B cell (primary cell): Measurements from ENCODE around the gene FURIN. TPM values are rescaled to one million over a fixed set of nuclear protein-coding genes. Genes with fewer than 3 reads are reported as not detected.

Experiments used
- ATAC-seq: fragments of 200-7000 bp; cut with Tn5 transposase; one replicate; pipeline ENCODE4 v1.10.0; 2021; ENCODE audit warnings: low read depth, mild to moderate bottlenecking, moderate number of reproducible peaks, moderate library complexity
- CTCF ChIA-PET: fragments of 350-600 bp; sonication (Branson Sonifier 250); formaldehyde crosslinking; loops from one replicate; lab custom pipeline; 2021; ENCODE audit warnings: antibody characterized with exemption, inconsistent platforms; lab: Charles Lee
- POLR2A ChIA-PET: fragments of 350-600 bp; sonication (Branson Sonifier 250); formaldehyde crosslinking; loops from one replicate; lab custom pipeline; 2021; ENCODE audit warnings: antibody characterized with exemption; lab: Charles Lee
- DNase-seq: peaks from one replicate; pipeline ENCODE4 v3.0.0; 2013
- H2AFZ ChIP-seq: 2 replicates; pipeline ENCODE4 v1.6.1; 2012; ENCODE audit warnings: mild to moderate bottlenecking, low read depth, low read length; ENCODE audit not compliant: insufficient read depth, poor library complexity, severe bottlenecking
- H3K27ac ChIP-seq, 2 donors: 1 replicate in 1 of 2; 2 replicates in 1 of 2; pipeline ENCODE4 v1.5.1; 2012 to 2013; ENCODE audit warnings: low read length in 2 of 2, mild to moderate bottlenecking in 2 of 2, moderate library complexity in 1 of 2
- H3K27me3 ChIP-seq, 4 experiments: fragments of 200-600 bp in 1 of 4; sonication (generic) in 1 of 4; replicated peaks in 1 of 4; 1 replicate in 2 of 4; 2 replicates in 2 of 4; pipeline versions ENCODE4 v1.6.1 to v1.7.0; 2013 to 2016; ENCODE audit warnings: low read length in 3 of 4, mild to moderate bottlenecking in 2 of 4, mixed read lengths in 1 of 4, moderate library complexity in 1 of 4; ENCODE audit not compliant: insufficient read depth in 4 of 4, control insufficient read depth in 3 of 4; ENCODE audit errors: control extremely low read depth in 1 of 4
- H3K36me3 ChIP-seq, 2 experiments: replicated peaks in 1 of 2; 1 replicate in 1 of 2; 2 replicates in 1 of 2; pipeline versions ENCODE4 v1.6.1 to v1.7.1; 2013; ENCODE audit warnings: low read length in 1 of 2; ENCODE audit not compliant: insufficient read depth in 2 of 2, control insufficient read depth in 1 of 2; ENCODE audit errors: control extremely low read depth in 1 of 2, extremely low read depth in 1 of 2
- H3K4me1 ChIP-seq, 2 donors: fragments of 200-600 bp in 1 of 2; sonication (generic) in 1 of 2; 1 replicate in 1 of 2; 2 replicates in 1 of 2; pipeline versions ENCODE4 v1.5.1 to v1.6.1; 2013 to 2017; ENCODE audit warnings: low read length in 2 of 2; ENCODE audit not compliant: control insufficient read depth in 2 of 2, insufficient read depth in 2 of 2
- H3K4me2 ChIP-seq: replicated peaks from 2 replicates; pipeline ENCODE3; 2012; ENCODE audit warnings: mild to moderate bottlenecking, low read depth, low read length; ENCODE audit not compliant: poor library complexity, severe bottlenecking
- H3K4me3 ChIP-seq, 5 experiments: fragments of 200-600 bp in 1 of 5; sonication (generic) in 1 of 5; 1 replicate in 3 of 5; 2 replicates in 2 of 5; pipeline versions ENCODE4 v1.5.1 to v1.7.0; 2011 to 2016; ENCODE audit warnings: low read length in 4 of 5, mild to moderate bottlenecking in 4 of 5, low read depth in 2 of 5, control low read depth in 1 of 5, moderate library complexity in 1 of 5; ENCODE audit not compliant: insufficient read depth in 1 of 5; ENCODE audit errors: control extremely low read depth in 1 of 5, extremely low read depth in 1 of 5
- H3K79me2 ChIP-seq: fragments of 200-600 bp; sonication (generic); one replicate; pipeline ENCODE4 v1.6.0; 2016; ENCODE audit warnings: low read length; ENCODE audit not compliant: control insufficient read depth, insufficient read depth
- H3K9ac ChIP-seq: fragments of 200-600 bp; sonication (generic); 2 replicates; pipeline ENCODE4 v1.6.1; 2017; ENCODE audit warnings: mild to moderate bottlenecking, low read length, moderate library complexity
- H3K9me3 ChIP-seq, 3 donors: one replicate each; pipeline versions ENCODE4 v1.6.1 to v1.7.1; 2013; ENCODE audit warnings: low read length in 2 of 3; ENCODE audit not compliant: control insufficient read depth in 2 of 3, insufficient read depth in 1 of 3; ENCODE audit errors: control extremely low read depth in 1 of 3
- H4K20me1 ChIP-seq: 2 replicates; pipeline ENCODE4 v1.6.0; 2012; ENCODE audit warnings: mild to moderate bottlenecking, low read length; ENCODE audit not compliant: insufficient read depth, control insufficient read depth, poor library complexity, severe bottlenecking
- H3K27ac Mint-ChIP-seq: one replicate; pipeline ENCODE4 v1.8.0; 2021; ENCODE audit warnings: mixed read lengths
- H3K27me3 Mint-ChIP-seq: one replicate; pipeline ENCODE4 v1.8.0; 2021; ENCODE audit warnings: mixed read lengths
- H3K4me1 Mint-ChIP-seq: one replicate; pipeline ENCODE4 v1.8.0; 2021; ENCODE audit warnings: mixed read lengths
- H3K4me3 Mint-ChIP-seq: one replicate; pipeline ENCODE4 v1.8.0; 2021; ENCODE audit warnings: mixed read lengths
- H3K9me3 Mint-ChIP-seq: one replicate; pipeline ENCODE4 v1.8.0; 2022; ENCODE audit warnings: mixed read lengths; ENCODE audit not compliant: insufficient read depth
- EZH2 ChIP-seq: IDR thresholded peaks from 2 replicates; pipeline ENCODE4 v1.6.1; 2012; ENCODE audit warnings: borderline replicate concordance, low read depth, mild to moderate bottlenecking, moderate library complexity, low read length; ENCODE audit not compliant: insufficient read depth, poor library complexity, severe bottlenecking
- WGBS: methylation state at CpG from one replicate; pipeline ENCODE4 v1.1.5; 2013; ENCODE audit warnings: missing lambda C conversion rate; ENCODE audit not compliant: insufficient coverage; 5-methylcytosine and 5-hydroxymethylcytosine counted together
- intact Hi-C: fragments of 100-400 bp; cut with micrococcal nuclease; formaldehyde crosslinking; loops from one replicate; pipeline ENCODE4 v1.10.0; 2022
- polyA plus RNA-seq: library from polyadenylated mRNA; depleted of rRNA; stranded (reverse); fragments of >200 nt; gene quantifications from 2 replicates; pipeline ENCODE4 v1.2.3, GENCODE V29; 2012
- total RNA-seq, 2 donors: library from RNA; stranded (reverse); fragments of 120-200 nt in 1 of 2; gene quantifications; 1 replicate in 1 of 2; 2 replicates in 1 of 2; pipeline versions ENCODE4 v1.2.3 to v1.2.4, GENCODE V29; 2013 to 2022
- TF ChIP-seq, protein P1 (sequence below): fragments of 200-600 bp; IDR thresholded peaks from one replicate; pipeline ENCODE4 v1.8.0; 2022; ENCODE audit warnings: antibody characterized with exemption, mild to moderate bottlenecking

The FURIN gene
- total and polyA plus RNA-seq, 2 donors (not counting 1 experiment from before 2014, with no cell fraction given) = 31.6 to 66.7 TPM

DNA sequence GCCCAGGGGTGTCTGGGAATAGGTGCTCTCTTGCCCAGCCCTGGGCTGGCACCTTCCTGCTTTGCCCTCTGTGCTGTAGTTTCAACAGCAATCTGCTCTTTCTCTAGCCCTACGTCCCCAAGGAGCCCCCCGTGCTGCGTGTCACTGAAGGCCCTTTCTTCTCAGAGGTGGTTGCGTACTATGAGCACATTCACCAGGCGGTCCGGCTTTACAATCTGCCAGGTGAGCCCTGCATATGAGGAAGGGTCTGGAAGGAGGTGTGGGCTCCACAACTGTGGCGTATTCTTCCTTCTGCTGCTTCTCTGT, 44.3 kb downstream of the FURIN start:
- H3K4me3 ChIP-seq = no peak overlapping the region
- ATAC-seq (no peak), DNase-seq (no peak)
- TF ChIP-seq, protein P1, sequence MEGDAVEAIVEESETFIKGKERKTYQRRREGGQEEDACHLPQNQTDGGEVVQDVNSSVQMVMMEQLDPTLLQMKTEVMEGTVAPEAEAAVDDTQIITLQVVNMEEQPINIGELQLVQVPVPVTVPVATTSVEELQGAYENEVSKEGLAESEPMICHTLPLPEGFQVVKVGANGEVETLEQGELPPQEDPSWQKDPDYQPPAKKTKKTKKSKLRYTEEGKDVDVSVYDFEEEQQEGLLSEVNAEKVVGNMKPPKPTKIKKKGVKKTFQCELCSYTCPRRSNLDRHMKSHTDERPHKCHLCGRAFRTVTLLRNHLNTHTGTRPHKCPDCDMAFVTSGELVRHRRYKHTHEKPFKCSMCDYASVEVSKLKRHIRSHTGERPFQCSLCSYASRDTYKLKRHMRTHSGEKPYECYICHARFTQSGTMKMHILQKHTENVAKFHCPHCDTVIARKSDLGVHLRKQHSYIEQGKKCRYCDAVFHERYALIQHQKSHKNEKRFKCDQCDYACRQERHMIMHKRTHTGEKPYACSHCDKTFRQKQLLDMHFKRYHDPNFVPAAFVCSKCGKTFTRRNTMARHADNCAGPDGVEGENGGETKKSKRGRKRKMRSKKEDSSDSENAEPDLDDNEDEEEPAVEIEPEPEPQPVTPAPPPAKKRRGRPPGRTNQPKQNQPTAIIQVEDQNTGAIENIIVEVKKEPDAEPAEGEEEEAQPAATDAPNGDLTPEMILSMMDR = no peak
- no peak for TF ChIP-seq EZH2
- no peaks in the 10 kb centered on the region for H3K9me3 Mint-ChIP-seq
- H3K27ac Mint-ChIP-seq = no peak overlapping the region
- no peak overlapping the region for H3K27ac ChIP-seq
- H3K36me3 ChIP-seq = peaks cover 1 to 85% of the 10 kb centered on the region in 2 experiments
- POLR2A ChIA-PET = no interaction called here
- CTCF ChIA-PET = no interaction called here
- no peak overlapping the region for H2AFZ ChIP-seq
- no peak overlapping the region for H3K9ac ChIP-seq
- H3K79me2 ChIP-seq = no peaks in the 10 kb centered on the region
- no peaks in the 10 kb centered on the region for H3K27me3 Mint-ChIP-seq
- peaks cover 0 to 11% of the 10 kb centered on the region in 2 donors for H3K4me1 ChIP-seq
- no peaks in the 10 kb centered on the region for H3K9me3 ChIP-seq
- no peak overlapping the region for H3K4me2 ChIP-seq
- H4K20me1 ChIP-seq = no peaks in the 10 kb centered on the region
- 93% methylated on average over 5 of the region's 7 CpGs for WGBS
- intact Hi-C loops = no loop called here
- no peak overlapping the region for H3K4me3 Mint-ChIP-seq
- H3K4me1 Mint-ChIP-seq = peaks cover 10% of the 10 kb centered on the region
- no peaks in the 10 kb centered on the region for H3K27me3 ChIP-seq

DNA sequence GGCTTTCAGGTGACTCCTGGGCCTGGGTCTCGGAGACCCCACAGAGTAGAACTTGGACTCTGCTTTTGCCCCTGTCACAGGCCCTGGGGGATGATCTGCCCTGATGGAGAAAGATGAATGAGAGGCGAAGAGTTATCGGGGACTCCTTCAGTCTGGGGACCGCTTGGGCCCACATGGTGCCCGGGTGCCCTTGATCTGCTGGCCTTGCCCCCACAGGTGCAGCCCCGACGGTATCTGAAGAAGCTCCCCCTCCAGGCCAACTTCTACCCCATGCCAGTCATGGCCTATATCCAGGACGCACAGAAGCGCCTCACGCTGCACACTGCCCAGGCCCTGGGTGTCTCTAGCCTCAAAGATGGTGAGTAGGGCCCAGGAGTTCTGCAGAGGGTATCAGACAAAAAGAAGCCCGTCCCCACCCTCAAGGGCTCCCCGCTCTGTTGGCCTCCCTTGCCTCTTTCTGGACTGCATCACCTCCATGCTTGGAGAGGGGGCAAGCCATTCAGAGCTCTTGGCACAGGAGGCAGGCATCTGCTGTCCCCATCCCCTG, 45.1 kb downstream of the FURIN start:
- TF ChIP-seq EZH2 = no peak
- TF ChIP-seq, protein P1 = no peak
- ChIA-PET CTCF (interaction anchor here (1.8 kb wide), 1 partner anchor 19 kb away, joined by 5 read pairs; the partner anchor contains the start of gene HDDC3), POLR2A (no interaction called here)
- Histone ChIP-seq H4K20me1 (no peaks in the 10 kb centered on the region), H3K9me3 (no peaks in the 10 kb centered on the region), H2AFZ (no peak overlapping the region), H3K9ac (no peak overlapping the region), H3K27me3 (no peaks in the 10 kb centered on the region), H3K79me2 (no peaks in the 10 kb centered on the region), H3K4me2 (no peak overlapping the region), H3K27ac (no peak overlapping the region), H3K4me3 (no peak overlapping the region), H3K4me1 (peaks cover 0 to 11% of the 10 kb centered on the region in 2 donors), H3K36me3 (peaks cover 1 to 87% of the 10 kb centered on the region in 2 experiments)
- ATAC-seq = no peak
- peaks cover 10% of the 10 kb centered on the region for H3K4me1 Mint-ChIP-seq
- intact Hi-C loops = no loop called here
- H3K27ac Mint-ChIP-seq = no peak overlapping the region
- no peaks in the 10 kb centered on the region for H3K27me3 Mint-ChIP-seq
- DNase-seq = no peak
- WGBS = 100% methylated on average over 9 of the region's 12 CpGs
- no peak overlapping the region for H3K4me3 Mint-ChIP-seq
- H3K9me3 Mint-ChIP-seq = no peaks in the 10 kb centered on the region
